ENCODE measurements around the gene DIDO1. TPM values are rescaled to one million over a fixed set of nuclear protein-coding genes. Genes with fewer than 3 reads are reported as not detected.

The DIDO1 gene
- total and polyA plus RNA-seq, 2 donors = 33.2 to 33.4 TPM

DNA sequence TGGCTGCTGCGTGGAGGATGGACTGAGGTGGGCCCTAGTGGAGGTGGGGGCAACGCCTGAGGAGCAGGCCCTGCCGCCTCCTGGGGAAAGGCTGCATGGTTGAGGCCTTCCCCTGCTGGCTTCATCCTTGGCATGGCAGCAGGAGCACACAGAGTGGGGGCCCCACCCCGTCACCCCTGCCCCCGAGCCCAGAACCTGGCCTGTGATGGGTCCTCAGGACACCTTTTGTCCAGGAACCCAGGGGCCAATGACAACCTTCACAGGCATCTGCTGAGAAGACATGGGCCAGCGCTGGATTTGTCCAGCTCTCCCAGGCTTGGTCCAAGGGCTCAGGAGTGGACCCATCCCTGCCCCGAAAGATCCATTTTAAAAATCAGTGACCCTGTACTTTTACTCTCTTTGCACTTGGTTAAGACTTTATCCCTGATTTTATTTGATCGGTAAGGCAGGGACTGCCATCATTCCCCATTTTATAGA lies 25.6 kb upstream of the DIDO1 start:
- no peak for DNase-seq (ENCODE audit: low read depth in 6 of 9, low spot score in 9 of 9)
- Histone ChIP-seq H3K9me3 (ENCODE audit: control insufficient read depth in 2 of 2, insufficient read depth in 1 of 2, low read length in 1 of 2) (peaks cover 3 to 16% of the 10 kb centered on the region in 2 donors), H3K4me1 (ENCODE audit: control insufficient read depth in 2 of 2, insufficient read depth in 2 of 2, low read length in 2 of 2) (peaks cover 24 to 52% of the 10 kb centered on the region in 2 donors), H3K27ac (ENCODE audit: low read depth in 1 of 2, low read length in 1 of 2) (no peak overlapping the region), H3K4me3 (ENCODE audit: low read length in 2 of 2) (no peak overlapping the region), H3K36me3 (ENCODE audit: control insufficient read depth in 2 of 2, insufficient read depth in 2 of 2, low read length in 1 of 2) (peaks cover 31 to 36% of the 10 kb centered on the region in 2 donors), H3K27me3 (ENCODE audit: control insufficient read depth in 2 of 2, insufficient read depth in 1 of 2, low read length in 1 of 2) (peaks cover 0 to 4% of the 10 kb centered on the region in 2 donors)
- 90% methylated on average over 8 of the region's 8 CpGs for WGBS

GRCh38 chr20:62951143-62951895 lies 25.0 kb upstream of the DIDO1 start:
- 91% methylated on average over 11 of the region's 11 CpGs for WGBS
- Histone ChIP-seq H3K36me3 (ENCODE audit: control insufficient read depth in 2 of 2, insufficient read depth in 2 of 2, low read length in 1 of 2) (peaks cover 37 to 42% of the 10 kb centered on the region in 2 donors), H3K9me3 (ENCODE audit: control insufficient read depth in 2 of 2, insufficient read depth in 1 of 2, low read length in 1 of 2) (peaks cover 3 to 16% of the 10 kb centered on the region in 2 donors), H3K27ac (ENCODE audit: low read depth in 1 of 2, low read length in 1 of 2) (no peak overlapping the region), H3K4me3 (ENCODE audit: low read length in 2 of 2) (no peak overlapping the region), H3K27me3 (ENCODE audit: control insufficient read depth in 2 of 2, insufficient read depth in 1 of 2, low read length in 1 of 2) (peaks cover 0 to 4% of the 10 kb centered on the region in 2 donors), H3K4me1 (ENCODE audit: control insufficient read depth in 2 of 2, insufficient read depth in 2 of 2, low read length in 2 of 2) (peaks cover 24 to 52% of the 10 kb centered on the region in 2 donors)
- no peak for DNase-seq (ENCODE audit: low read depth in 6 of 9, low spot score in 9 of 9)

DNA sequence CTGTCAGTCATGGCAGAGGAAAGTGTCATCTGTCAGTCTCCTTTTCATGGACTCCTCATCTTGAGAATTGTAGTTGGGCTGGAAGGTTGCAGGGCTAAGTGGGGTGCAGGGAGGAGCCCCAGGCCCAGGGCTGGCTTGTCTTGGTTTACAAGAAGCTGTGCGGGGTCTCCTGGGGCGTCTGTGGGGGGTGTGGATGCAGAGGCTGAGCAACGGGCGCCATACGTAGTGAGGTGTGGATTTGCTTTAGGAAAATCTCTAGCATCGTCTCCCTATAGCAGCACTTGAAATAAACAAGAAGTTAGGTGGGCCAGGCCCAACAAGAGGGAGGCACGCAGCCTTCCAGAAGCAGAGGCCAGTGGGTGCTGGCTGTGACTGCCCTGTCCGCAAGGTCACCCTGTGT lies 24.4 kb upstream of the DIDO1 start:
- DNase-seq (ENCODE audit: low read depth in 6 of 9, low spot score in 9 of 9) = no peak
- peaks cover 0 to 4% of the 10 kb centered on the region in 2 donors for H3K27me3 ChIP-seq (ENCODE audit: control insufficient read depth in 2 of 2, insufficient read depth in 1 of 2, low read length in 1 of 2)
- 98% methylated on average over 8 of the region's 8 CpGs for WGBS
- no peak overlapping the region for H3K4me3 ChIP-seq (ENCODE audit: low read length in 2 of 2)
- no peak overlapping the region for H3K27ac ChIP-seq (ENCODE audit: low read depth in 1 of 2, low read length in 1 of 2)
- H3K9me3 ChIP-seq (ENCODE audit: control insufficient read depth in 2 of 2, insufficient read depth in 1 of 2, low read length in 1 of 2) = peaks cover 3 to 16% of the 10 kb centered on the region in 2 donors
- peaks cover 24 to 50% of the 10 kb centered on the region in 2 donors for H3K4me1 ChIP-seq (ENCODE audit: control insufficient read depth in 2 of 2, insufficient read depth in 2 of 2, low read length in 2 of 2)
- peaks cover 43 to 48% of the 10 kb centered on the region in 2 donors for H3K36me3 ChIP-seq (ENCODE audit: control insufficient read depth in 2 of 2, insufficient read depth in 2 of 2, low read length in 1 of 2)

DNA sequence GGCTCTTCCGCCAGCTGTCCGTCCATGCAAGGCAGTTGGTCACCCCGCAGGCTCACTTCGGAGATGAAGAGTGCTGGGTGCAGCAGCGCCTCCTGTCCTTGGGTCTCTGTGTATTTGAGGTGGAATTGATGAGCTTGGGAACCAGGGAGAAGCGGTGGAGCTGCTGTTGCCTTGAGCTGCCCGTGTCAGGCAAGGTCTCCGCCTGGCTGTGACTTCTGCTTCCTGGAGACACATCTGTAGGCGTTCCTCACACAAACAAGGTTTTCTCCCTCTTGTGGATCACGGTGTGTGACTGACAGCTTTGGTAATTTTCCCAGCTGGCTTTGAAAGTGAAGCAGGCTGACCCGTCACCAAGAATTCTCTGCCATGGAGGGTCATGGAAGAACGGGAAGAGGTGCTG lies 23.7 kb upstream of the DIDO1 start:
- Histone ChIP-seq H3K4me3 (ENCODE audit: low read length in 2 of 2) (no peak overlapping the region), H3K27me3 (ENCODE audit: control insufficient read depth in 2 of 2, insufficient read depth in 1 of 2, low read length in 1 of 2) (peaks cover 0 to 4% of the 10 kb centered on the region in 2 donors), H3K36me3 (ENCODE audit: control insufficient read depth in 2 of 2, insufficient read depth in 2 of 2, low read length in 1 of 2) (peaks cover 50 to 56% of the 10 kb centered on the region in 2 donors), H3K4me1 (ENCODE audit: control insufficient read depth in 2 of 2, insufficient read depth in 2 of 2, low read length in 2 of 2) (peaks cover 24 to 43% of the 10 kb centered on the region in 2 donors), H3K27ac (ENCODE audit: low read depth in 1 of 2, low read length in 1 of 2) (no peak overlapping the region), H3K9me3 (ENCODE audit: control insufficient read depth in 2 of 2, insufficient read depth in 1 of 2, low read length in 1 of 2) (peaks cover 3 to 16% of the 10 kb centered on the region in 2 donors)
- DNase-seq (ENCODE audit: low read depth in 6 of 9, low spot score in 9 of 9) = no peak
- WGBS = 96% methylated on average over 12 of the region's 12 CpGs

DNA sequence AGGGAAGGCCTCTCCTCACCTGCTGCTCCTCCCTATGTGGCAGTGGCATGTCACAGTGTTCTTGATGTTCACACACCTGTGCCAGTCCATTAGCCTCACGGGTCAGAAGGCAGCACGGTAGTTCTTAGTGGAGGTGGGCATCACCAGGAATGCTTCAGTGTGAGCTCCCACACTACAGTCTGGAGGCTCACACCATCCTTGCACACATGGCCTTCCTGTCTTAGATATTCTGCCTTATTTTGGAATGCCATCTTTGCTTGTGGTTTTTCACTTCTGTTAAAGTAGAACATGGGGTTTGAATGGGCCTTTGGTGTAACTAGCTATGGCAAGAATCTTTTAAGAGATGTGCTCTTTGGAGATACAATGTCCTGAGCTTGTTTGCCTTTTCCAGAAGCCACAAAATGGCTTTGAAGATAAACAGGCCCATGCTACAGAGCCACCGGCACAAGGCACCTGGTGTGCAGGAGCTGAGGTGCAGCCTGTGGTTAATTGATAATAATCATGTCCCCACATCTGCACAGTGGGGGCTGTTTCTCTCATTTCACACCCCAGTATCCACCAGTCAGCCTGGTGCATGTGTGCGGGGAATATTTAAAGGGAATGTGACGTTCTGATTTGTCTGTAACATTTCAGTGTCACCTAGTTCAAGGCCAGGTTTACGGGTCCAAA lies 23.0 kb upstream of the DIDO1 start:
- Histone ChIP-seq H3K27ac (ENCODE audit: low read depth in 1 of 2, low read length in 1 of 2) (no peak overlapping the region), H3K27me3 (ENCODE audit: control insufficient read depth in 2 of 2, insufficient read depth in 1 of 2, low read length in 1 of 2) (peaks cover 0 to 4% of the 10 kb centered on the region in 2 donors), H3K9me3 (ENCODE audit: control insufficient read depth in 2 of 2, insufficient read depth in 1 of 2, low read length in 1 of 2) (peaks cover 3 to 16% of the 10 kb centered on the region in 2 donors), H3K4me3 (ENCODE audit: low read length in 2 of 2) (no peak overlapping the region), H3K36me3 (ENCODE audit: control insufficient read depth in 2 of 2, insufficient read depth in 2 of 2, low read length in 1 of 2) (peaks cover 56 to 63% of the 10 kb centered on the region in 2 donors), H3K4me1 (ENCODE audit: control insufficient read depth in 2 of 2, insufficient read depth in 2 of 2, low read length in 2 of 2) (peaks cover 17 to 36% of the 10 kb centered on the region in 2 donors)
- DNase-seq (ENCODE audit: low read depth in 6 of 9, low spot score in 9 of 9) = no peak
- 79% methylated on average over 6 of the region's 6 CpGs for WGBS

DNA sequence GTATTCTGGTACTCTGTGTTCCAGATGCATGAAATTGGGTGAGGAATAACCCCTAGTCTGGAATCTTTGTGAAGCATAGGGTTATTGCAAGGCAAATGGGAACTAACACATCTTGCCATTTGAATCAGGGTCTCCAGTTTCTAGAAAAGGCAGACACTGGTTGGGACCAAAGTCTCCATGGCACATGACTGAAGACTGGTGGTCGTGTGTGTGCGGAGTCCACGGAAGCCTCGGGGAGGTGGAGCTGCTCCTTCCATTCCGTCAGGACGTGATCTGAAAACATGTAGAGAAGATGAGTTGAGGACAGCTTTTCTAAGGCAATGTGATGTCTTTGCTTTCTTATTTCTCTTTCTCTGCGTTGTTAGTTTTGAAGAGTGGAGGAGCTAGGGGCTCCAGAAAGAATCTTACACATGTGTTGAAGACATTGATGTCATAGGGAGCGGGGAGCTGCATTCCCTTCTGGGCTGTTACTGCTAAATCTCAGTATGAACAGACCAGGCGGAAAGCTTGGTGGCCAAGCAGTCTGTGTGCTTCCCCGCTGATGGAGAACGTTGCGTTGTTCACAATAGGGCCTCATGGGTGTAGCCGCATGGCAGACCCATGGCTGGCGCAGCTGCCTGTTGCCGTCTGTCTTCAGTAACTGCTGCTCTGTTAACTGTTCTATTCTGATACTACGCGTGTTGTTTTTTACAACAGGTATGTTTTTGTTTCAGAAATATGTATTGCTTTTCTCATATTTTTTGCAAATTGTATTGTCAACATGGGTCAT lies 21.4 kb upstream of the DIDO1 start:
- WGBS = 98% methylated on average over 17 of the region's 17 CpGs
- no peak for DNase-seq (ENCODE audit: low read depth in 6 of 9, low spot score in 9 of 9)
- peaks cover 6 to 20% of the 10 kb centered on the region in 2 donors for H3K4me1 ChIP-seq (ENCODE audit: control insufficient read depth in 2 of 2, insufficient read depth in 2 of 2, low read length in 2 of 2)
- H3K27ac ChIP-seq (ENCODE audit: low read depth in 1 of 2, low read length in 1 of 2) = no peak overlapping the region
- peaks cover 70 to 78% of the 10 kb centered on the region in 2 donors for H3K36me3 ChIP-seq (ENCODE audit: control insufficient read depth in 2 of 2, insufficient read depth in 2 of 2, low read length in 1 of 2)
- peaks cover 3 to 16% of the 10 kb centered on the region in 2 donors for H3K9me3 ChIP-seq (ENCODE audit: control insufficient read depth in 2 of 2, insufficient read depth in 1 of 2, low read length in 1 of 2)
- H3K27me3 ChIP-seq (ENCODE audit: control insufficient read depth in 2 of 2, insufficient read depth in 1 of 2, low read length in 1 of 2) = no peaks in the 10 kb centered on the region
- no peak overlapping the region for H3K4me3 ChIP-seq (ENCODE audit: low read length in 2 of 2)

- Histone ChIP-seq H3K4me3 (ENCODE audit: low read length in 2 of 2) (no peak overlapping the region), H3K27ac (ENCODE audit: low read depth in 1 of 2, low read length in 1 of 2) (no peak overlapping the region), H3K9me3 (ENCODE audit: control insufficient read depth in 2 of 2, insufficient read depth in 1 of 2, low read length in 1 of 2) (peaks cover 3 to 16% of the 10 kb centered on the region in 2 donors), H3K27me3 (ENCODE audit: control insufficient read depth in 2 of 2, insufficient read depth in 1 of 2, low read length in 1 of 2) (no peaks in the 10 kb centered on the region), H3K4me1 (ENCODE audit: control insufficient read depth in 2 of 2, insufficient read depth in 2 of 2, low read length in 2 of 2) (peaks cover 0 to 14% of the 10 kb centered on the region in 2 donors), H3K36me3 (ENCODE audit: control insufficient read depth in 2 of 2, insufficient read depth in 2 of 2, low read length in 1 of 2) (peaks cover 77 to 86% of the 10 kb centered on the region in 2 donors)
- 92% methylated on average over 10 of the region's 10 CpGs for WGBS
- no peak for DNase-seq (ENCODE audit: low read depth in 6 of 9, low spot score in 9 of 9)
These were observed 20.6 kb upstream of the DIDO1 start for GRCh38 chr20:62946918-62947317.

DNA sequence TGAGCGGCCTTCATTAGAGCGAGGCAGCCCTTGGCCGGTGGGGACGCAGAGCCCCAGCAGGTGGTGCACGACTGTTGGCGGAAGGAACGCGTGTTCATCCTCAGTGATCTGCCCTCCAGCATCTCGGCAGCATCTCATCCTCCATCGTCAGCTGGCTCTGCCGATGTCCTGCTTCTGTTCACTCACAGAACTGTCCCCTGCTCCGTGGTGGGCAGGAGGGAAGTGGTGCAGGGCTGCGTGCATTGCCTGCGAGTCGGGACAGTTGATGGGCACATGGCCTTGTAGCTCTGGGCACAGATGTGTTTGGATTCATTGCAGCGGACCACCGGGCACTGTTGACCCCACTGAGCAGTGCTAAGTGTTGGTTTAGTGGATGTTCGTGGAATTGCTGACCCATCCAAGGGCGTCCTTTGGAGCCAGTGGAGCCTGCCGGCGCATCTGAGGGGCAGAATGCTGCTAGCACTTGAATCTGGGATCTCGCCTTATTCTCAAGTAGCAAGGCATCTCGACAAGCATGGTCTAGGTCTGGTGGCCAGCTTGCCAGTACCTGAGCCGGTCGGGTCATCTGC lies 19.6 kb upstream of the DIDO1 start:
- no peak overlapping the region for H3K4me3 ChIP-seq (ENCODE audit: low read length in 2 of 2)
- peaks cover 0 to 6% of the 10 kb centered on the region in 2 donors for H3K4me1 ChIP-seq (ENCODE audit: control insufficient read depth in 2 of 2, insufficient read depth in 2 of 2, low read length in 2 of 2)
- H3K27ac ChIP-seq (ENCODE audit: low read depth in 1 of 2, low read length in 1 of 2) = no peak overlapping the region
- H3K27me3 ChIP-seq (ENCODE audit: control insufficient read depth in 2 of 2, insufficient read depth in 1 of 2, low read length in 1 of 2) = no peaks in the 10 kb centered on the region
- no peak for DNase-seq (ENCODE audit: low read depth in 6 of 9, low spot score in 9 of 9)
- peaks cover 3 to 16% of the 10 kb centered on the region in 2 donors for H3K9me3 ChIP-seq (ENCODE audit: control insufficient read depth in 2 of 2, insufficient read depth in 1 of 2, low read length in 1 of 2)
- 96% methylated on average over 25 of the region's 25 CpGs for WGBS
- H3K36me3 ChIP-seq (ENCODE audit: control insufficient read depth in 2 of 2, insufficient read depth in 2 of 2, low read length in 1 of 2) = peaks cover 87 to 96% of the 10 kb centered on the region in 2 donors
